Mesenteric fat pad (tissue), 1 donor: ENCODE data around the gene TMEM143. TPM values are rescaled to one million over a fixed set of nuclear protein-coding genes. Genes with fewer than 3 reads are reported as not detected.
A peak's percentile ranks its signal among the peaks of the same experiment; 100 is the strongest.
"Not testable (repeated sequence)": the region's sequence is repeated elsewhere in the genome, so short reads cannot be mapped to it uniquely, and the experiment has no call there.

Experiments used
- DNase-seq: peaks from one replicate; pipeline ENCODE4 v3.0.0-alpha.2; 2020; ENCODE audit warnings: low spot score
- total RNA-seq: library from RNA; stranded (reverse); fragmentation: NEBNext Ultra II Directional; extraction: Animal tissue kit (Norgen Biotek cat#: 25700); gene quantifications from one replicate; pipeline ENCODE4 v1.2.1, GENCODE V29; 2021
- donor health status: DM: yes; HTN: yes; CAD: no.

The TMEM143 gene
- total RNA-seq, 1 donor from 2014 or later: 5.8 TPM

DNA sequence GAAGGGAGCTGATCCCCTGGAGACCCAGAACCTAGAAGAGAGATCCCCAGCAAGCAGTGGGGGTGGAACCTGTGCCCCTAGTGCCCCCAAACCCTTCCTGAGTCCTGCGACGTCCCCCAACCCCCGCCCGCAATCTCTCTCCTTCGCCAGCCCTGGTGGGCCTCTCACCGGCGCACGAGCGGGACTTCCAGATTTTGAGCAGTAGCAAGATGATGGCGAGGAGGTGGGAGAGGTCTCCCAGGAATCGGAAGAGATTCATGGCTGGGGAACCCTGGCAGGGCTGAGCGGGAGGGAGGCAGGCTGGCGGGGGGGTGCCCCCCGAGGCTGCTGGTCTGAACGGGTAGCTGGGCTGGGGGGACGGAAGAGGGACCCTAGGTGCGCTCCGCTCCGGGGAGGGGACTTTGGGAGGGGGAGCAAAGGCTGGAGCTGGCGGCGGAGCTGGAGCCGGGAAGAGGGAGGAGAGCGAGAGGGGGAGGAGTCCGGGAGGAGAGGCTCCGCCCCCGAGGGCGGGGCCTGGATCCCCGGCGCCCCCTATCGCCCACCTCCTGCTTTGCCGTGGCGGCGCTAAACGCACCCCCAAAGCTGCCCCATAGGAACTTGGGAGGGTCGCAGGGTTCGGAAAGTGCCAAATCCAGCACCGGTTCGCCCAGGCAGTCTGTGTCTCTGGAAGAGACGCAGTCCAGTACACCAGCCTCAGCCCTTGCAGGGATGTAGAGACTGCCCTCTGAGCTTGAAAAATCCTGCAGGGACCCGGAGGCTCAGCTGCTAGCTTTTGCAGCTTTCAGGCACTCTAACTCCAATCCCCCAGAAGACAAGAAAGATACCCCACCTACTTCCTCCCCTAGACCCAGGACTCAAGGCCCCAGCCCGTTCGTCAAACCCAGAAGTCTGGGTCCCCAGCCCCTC is 27.6 kb upstream of the TMEM143 start, which contains the start of gene KDELR1:
Gene KDELR1 (minus strand): TSS at position 452 of the 906 bp plus-strand sequence. CDS start 193 bp downstream, at position 259.
- peak; percentile 93 for DNase-seq

DNA sequence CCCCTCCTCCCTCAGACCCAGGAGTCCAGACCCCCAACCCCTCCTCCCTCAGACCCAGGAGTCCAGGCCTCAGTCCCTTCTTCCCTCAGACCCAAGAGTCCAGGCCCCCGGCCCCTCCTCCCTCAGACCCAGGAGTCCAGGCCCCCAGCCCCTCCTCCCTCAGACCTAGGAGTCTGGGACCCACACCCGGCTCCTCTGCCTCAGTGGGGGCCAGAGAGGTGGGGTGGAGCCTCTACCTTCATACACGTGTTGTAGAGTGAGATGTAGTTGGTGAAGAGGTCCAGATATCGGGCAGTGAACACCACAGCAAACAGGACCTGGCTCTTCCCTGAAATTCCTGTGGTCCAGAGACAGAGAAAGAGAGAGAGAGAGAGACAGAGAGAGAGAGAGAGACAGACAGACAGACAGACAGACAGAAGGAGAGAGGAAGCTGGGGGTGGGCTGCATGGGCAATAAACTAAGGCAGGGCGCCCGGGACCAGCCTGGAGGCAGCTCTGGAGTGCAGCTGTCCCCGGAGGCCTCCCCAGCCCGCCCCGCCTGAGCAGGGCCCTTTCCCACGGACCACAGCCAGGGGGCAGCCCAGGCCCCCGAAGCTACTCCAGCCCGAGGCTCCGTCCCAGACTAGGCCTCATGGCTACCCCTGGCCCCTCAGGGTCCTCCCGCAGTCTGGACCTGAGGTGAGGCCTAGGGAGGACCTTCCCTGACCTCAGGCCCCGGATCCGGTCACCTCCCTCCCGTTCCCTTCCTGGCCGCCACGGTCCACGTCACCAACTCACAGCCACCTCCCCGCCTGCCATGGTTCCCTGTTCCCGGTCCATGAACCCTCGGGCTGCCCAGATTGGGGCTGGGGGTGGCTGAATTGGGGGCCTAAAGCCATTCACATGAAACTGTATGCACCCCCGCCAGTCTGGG is 26.7 kb upstream of the TMEM143 start:
- DNase-seq: no peak

DNA sequence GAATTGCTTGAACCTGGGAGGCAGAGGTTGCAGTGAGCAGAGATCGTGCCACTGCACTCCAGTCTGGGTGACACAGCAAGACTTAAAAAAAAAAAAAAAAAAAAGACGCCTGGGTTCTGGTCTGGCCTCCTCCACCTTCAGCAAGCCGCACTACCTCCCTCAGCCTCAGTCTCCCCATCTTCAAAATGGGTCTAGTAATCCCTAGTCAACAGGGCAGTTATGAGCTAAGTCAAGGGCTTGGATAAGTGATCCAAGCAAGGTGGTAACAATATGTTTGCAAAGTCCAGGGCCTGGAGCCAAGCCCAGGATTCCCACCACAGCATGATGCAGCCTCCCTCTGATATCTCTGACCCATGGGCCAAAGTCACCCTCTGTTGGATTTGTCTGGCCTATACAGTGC is 23.2 kb upstream of the TMEM143 start:
- no peak for DNase-seq

DNA sequence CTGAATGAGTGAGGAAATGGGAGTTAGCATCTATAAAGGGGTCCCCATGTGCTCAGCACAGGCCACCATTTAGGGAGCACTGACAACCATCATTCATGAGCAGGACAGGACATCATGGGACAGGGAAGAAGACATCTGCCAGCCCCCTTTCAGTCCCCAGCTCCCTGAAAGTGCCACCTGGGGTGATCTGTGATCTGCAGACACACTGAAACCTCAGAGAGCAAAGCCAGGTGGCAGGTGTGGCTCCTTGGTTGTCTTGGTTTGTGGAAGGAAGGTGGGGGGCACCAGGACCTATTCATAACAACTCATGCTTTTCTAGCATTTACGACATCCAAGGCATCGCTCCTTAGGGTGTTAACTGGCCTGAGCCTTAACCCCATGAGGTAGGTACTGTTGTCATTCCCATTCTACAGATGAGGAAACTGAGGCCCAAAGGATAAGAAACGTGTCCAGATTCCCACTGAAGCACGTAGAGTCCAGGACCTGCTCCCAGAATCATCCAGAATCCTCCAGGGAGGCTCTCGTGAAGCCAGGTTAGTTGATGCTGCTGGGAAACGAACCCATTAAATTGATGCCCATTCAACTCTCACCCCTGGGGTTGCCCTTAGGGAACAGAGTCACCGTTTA is 21.8 kb upstream of the TMEM143 start:
- no peak for DNase-seq

DNA sequence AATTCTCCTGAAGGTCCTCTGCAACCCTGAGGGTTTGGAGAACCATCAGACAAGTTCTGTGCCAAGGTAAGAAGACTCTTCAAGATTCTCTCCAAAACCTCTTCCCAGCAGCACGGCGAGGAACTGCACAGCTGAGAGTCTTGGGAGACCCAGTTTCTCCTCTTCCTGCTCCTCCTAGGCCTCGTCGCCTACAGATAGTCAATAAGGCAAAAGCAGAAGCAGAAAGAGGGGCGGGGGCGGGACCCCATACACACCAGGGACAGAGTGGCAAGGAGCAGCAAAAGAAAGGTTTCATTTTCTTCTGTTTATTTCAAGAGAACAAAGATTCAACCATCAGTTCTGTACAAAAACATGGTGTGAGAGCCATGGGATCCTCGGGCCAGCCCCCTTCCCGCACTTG is 18.5 kb upstream of the TMEM143 start:
- no peak for DNase-seq

DNA sequence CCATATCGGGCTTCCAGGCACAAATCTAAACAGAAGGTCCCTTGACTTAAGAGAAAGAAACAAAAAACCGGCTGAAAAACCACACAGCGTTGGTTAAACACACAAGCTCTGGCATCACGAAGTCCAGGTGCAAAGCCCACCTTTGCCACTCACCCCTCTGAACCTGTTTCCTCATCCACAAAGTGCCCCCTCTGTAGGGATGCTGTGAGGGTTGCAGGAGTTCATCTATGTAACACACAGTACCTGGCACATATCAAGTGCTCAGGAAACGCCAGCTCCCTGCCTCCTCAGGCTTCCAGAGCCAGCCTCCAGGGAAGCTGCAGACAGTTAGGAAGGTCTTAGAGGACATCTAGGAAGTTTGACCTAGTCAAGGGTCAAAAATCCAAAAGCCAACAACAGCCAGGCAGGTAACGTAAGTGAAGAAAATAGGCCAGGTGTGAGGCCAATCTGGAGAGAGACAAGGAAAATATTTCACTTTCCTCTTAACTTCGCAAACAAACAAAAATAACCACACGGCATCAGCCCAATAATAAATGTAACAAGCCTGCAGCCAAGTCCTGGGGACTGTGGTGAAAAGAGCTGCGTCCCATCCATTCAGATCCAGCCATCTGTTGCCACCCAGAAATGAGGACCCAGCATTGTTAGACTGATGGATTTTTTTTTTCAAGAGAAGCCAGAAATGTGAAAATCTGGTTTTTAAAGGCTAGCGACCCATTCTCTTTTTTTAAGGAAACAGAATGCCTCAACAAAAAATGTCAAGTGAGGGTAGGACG is 17.6 kb upstream of the TMEM143 start:
- no peak for DNase-seq

DNA sequence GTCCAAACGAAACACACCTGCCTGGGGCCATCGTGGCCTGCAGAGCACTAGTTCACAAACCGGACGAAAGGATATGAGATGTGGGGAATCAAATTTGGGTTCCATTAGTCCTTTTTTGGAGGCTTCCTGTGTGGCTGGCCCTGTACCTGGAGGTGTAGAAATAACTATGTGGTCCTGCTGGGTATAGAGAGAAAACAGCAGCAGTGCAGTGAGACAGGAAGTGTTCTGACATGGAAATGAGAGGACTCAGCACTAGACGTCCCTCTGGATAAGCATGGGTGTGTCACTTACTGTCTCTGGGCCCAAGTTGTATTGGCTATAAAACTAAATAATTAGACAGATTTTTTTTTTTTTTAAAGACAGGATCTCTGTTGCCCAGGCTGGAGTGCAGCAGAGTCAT is 15.3 kb upstream of the TMEM143 start:
- no peak for DNase-seq

DNA sequence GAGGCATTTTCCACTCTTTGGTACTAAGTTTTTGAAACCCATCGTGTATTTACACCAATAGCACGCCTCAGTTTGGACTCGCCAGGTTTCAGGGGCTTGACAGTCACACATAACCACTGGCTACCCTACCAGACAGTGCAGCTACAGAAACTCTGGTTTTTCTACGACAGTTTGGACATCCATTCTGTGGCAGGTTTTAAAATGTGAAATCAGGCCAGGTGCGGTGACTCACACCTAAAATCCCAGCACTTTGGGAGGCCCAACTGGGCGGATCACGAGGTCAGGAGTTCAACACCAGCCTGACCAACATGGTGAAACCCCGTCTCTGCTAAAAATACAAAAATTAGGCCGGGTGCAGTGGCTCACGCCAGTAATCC is 14.4 kb upstream of the TMEM143 start:
- no peak for DNase-seq

DNA sequence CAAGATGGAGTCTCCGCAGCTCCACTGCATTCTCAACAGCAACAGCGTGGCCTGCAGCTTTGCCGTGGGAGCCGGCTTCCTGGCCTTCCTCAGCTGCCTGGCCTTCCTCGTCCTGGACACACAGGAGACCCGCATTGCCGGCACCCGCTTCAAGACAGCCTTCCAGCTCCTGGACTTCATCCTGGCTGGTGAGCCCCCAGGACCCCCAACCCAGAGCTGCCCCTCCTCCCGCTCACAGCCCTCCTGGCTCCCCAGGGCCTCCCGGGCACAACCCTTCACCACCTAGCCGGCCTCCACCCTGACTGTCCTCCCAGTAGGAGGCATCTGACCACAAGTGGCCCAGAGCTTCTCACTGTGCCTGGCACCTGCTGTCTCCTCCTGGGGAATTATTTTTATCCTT is 9.8 kb upstream of the TMEM143 start:
- DNase-seq: no peak

DNA sequence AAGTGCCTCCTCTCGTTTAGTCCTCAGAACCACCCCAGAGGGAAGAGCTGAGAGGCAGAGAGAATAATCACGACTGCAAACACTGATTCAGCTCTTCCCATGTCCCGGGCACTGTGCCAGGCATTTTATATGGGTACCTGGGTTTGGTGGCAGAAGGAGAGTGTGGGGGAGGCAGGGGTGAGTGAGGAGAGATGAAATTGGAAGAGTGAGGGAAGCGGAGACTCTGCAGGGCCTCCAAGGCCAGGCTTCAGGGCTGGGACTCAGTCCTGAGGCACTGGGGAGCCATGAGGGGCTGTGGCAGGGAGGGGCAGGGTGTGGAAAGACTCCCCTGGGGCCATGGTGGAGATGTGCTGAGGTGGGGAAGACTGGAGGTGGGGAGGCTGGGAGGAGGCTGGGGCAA is 9.2 kb upstream of the TMEM143 start:
- no peak for DNase-seq

DNA sequence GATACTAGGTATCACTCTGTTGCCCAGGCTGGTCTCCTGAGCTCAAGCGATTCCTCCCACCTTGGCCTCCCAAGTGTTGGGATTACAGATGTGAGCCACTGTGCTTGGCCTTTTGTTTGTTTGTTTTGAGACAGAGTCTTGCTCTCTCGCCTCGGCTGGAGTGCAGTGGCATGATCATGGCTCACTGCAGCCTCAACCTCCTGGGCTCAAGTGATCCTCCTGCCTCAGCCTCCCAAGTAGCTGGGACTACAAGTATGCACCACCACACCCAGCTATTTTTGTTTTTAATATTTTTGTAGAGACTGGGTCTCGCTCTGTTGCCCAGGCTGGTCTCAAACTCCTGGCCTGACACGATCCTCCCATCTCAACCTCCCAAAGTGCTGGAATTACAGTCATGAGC is 8.0 kb upstream of the TMEM143 start:
- not testable (repeated sequence) for DNase-seq

DNA sequence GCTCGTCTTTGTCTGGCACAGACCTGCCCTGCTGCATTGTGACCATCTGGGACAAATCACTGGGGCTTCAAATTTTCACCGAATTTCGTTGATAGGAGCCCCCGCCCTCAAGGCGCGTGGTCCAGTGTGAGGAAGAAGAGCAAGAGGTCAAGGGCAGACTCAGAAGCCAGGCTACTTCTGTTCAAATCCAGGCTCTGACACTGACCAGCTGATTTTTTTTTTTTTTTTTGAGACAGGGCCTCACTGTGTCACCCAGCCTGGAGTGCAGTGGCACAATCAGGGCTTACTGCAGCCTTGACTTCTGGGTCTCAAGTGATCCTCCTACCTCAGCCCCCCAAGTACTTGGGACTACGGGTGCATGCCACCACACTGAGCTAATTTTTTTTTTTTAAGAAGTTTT is 7.6 kb upstream of the TMEM143 start:
- no peak for DNase-seq

DNA sequence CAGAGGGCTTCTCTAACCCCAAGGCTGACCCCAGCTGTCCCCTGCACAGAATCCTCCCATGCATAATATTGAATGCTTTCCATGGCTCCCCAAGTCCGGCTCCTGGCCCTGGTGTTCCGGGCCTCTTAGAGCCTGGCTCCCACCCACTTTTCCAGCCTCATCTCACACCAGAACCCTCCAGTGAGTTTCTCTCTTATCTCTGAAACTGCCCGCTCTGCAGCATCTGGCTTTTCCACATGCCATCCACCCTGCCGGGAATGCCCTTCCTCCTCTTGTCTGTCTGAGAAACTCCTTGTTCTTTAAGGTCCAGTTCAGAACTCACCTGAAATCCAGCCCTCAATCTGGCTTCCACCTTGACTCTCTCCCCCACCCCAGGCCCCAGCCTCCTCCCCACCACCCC is 7.2 kb upstream of the TMEM143 start:
- no peak for DNase-seq

DNA sequence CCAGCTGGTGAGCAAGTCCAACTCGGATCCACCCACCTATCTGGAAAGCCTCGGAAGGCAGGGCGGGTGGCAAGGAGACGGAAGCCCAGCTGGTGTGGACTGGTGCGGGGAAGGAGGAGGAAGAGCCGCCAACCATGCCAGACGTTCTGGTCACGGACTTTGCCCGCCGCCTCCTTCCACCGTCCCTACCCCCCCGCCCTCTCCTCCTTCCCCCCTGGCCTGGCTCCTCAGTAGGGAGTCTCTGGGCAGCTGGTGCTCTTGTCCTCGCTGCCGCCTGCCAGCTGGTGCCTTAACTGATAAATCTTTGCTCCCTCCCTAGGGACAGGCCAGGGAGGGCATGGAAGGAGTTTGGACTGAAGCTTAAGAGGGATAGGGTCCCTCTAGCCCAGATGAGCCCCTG is 5.2 kb upstream of the TMEM143 start:
- no peak for DNase-seq

DNA sequence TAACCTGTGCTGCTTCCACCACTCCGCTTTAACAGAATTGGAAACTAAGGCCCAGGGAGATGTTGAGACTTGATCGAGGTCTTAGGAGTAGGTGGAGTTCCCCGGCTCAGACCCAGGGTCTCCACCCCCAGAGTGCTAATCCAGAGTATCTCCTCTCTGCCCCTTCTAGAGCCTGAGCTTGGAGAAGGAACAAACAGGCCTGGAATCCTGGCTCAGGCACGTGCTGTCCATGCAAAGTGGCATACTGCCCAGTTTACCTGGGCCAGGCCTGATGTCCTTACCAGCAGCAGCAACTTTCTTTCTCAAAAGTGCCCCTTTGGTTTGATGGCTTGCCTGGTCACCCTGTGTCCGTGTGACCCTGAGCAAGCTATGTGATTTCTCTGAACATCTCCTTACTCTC is 4.1 kb upstream of the TMEM143 start:
- no peak for DNase-seq

DNA sequence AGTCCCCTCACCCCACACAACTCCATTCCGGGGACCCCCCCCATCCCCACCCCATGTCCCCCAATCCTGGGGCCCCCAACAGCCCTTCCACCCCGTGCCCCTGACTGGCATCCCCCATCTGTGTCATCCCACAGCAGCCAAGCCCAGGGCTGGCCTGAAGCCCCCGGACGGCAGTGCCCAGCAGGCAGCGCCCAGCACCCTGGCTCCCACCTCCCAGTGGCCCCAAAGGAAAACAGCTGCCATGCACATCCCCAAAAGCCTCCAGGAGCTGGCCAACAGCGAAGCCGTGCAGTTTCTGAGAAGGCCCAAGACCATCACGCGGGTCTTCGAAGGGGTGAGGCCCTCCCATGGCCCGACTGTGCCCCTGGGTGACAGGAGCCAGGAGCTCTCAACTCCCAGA is 1.9 kb upstream of the TMEM143 start:
- DNase-seq: no peak

DNA sequence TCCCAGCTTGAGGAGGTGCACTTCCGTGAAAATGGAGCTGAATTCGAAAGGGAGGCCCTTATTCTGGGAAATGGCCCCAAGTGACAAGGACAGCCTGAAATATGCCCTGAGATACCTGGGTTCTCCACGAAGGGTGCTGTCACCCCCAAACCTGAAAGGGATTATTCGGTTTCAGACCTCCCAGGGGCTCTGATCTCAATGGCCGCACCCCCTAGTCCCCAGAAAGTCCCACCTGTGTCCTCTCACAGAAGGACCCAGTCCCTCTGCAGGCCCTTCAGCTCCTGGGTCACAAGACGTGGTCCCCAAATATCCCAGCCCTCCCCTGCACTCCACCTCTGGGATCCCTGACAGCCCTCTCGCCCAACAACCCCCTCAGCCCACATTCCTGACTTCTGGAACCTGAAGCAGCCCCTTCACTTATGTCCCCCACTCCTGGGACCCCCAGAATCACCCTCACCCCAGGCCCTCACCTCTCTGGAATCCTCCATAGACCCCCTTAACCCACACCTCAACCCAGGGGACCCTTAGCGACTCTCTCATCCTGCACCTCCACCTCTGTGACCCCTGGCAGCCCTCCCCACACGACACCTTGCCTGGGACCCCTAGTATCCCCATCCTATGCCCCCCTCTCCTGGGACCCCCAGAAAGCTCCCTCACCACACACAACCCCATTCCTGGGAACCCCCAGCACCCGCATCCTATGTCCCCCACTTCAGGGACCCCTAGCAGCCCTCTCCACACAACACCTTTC is 1.0 kb upstream of the TMEM143 start:
- DNase-seq: no peak

DNA sequence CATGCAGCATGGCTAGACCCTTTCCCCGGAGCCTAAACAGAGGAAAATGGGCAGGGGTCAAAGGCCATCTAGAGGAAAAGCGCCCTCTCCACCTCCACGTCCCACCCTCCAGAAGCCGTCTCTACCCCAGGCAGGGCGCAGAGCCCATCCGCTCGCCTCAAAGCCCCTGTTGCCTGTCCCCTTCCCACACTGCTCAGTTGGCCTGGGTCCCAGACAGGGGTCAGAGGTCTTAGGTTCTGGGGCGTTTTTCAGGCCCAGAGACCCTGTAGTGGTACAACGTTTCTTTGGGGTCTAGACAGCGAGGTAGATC is 285 bp downstream of the TMEM143 start:
- no peak for DNase-seq

DNA sequence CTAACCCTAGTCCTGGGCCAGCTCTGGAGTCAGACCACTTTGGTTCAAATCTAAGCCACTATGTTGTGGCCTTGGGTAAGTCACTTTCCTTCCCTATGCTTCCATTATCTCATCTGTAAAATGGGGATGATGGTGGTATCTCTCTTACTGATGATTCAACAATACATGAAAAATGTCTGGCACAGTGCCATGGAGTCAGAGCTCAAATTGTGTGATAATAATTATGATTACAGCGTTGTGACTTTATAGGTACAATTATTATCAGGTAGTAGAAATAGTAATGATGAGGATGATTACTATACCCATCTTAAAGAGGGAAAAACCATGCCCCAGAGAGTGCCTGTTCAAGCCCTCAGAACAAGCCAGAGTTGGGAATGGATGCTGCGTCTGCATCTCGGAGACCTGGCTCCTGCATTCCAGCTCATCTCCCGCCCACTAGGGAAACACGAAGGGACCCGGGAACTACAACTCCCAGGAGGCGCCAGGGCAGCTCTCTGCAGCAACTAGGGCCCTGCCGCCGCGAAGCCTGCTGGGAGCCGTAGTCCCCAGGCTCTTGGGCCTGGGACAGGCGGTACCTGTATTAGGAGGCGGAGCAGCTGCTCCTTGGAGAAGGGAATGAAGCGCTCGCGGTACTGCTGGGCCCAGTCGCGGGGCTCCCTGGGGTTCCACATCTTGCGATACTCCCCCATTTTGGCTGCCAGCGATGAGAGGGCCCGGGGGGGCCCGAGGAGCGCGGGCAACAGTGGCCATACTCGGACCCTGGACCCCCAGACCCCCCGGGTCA is 832 bp downstream of the TMEM143 start:
- DNase-seq: peak; percentile 97

DNA sequence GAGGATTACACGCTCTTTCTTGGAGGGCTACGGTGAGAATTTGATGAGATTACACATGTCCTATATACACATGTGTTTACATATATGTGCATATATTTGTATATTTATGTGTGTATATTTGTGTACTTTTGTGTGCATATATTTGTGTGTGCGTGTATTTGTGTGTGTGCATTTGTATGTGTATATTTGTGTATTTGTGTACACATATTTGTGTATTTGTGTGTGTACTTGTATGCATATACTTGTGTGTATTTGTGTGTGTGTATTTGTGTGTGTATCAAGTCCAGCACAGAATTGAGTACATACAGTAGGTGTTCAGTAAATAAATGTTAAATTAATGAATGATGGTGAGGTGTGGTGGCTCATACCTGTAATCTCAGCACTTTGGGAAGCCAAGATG is 1.8 kb downstream of the TMEM143 start:
- DNase-seq: no peak
